ENCODE results near the gene USHBP1.

DNA sequence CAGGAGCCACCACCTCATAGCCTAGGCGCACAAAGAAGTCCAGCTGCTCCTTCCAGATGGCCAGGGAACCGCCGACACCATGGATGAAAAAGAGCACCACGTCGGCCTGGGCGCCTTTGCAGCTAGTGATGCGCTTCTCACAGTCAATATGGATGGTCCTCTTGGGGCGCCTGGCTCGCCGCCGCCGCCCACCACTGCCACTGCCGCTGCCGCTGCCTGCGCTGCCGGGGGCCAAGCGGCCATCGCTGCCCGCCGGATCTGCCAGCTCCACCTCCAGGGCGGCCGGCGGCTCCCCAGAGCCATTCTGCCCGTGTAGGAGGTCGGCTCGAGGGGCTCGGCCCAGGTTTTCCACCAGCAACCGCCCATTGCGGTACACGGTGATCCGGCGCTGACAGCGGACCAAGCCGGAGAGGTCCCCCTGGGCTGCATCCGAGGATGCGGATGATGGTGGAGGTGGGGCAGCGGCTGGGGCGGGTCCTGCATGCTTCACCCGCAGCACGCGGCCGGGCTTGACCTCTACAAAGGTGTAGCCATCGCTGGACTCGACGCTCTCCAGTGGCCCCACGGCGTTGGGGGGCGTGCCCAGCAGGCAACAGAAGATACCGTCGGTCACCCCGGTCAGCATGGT is 36.6 kb upstream of the USHBP1 start:
- TF ChIP-seq, protein P1, sequence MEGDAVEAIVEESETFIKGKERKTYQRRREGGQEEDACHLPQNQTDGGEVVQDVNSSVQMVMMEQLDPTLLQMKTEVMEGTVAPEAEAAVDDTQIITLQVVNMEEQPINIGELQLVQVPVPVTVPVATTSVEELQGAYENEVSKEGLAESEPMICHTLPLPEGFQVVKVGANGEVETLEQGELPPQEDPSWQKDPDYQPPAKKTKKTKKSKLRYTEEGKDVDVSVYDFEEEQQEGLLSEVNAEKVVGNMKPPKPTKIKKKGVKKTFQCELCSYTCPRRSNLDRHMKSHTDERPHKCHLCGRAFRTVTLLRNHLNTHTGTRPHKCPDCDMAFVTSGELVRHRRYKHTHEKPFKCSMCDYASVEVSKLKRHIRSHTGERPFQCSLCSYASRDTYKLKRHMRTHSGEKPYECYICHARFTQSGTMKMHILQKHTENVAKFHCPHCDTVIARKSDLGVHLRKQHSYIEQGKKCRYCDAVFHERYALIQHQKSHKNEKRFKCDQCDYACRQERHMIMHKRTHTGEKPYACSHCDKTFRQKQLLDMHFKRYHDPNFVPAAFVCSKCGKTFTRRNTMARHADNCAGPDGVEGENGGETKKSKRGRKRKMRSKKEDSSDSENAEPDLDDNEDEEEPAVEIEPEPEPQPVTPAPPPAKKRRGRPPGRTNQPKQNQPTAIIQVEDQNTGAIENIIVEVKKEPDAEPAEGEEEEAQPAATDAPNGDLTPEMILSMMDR (IDR thresholded peaks at IDR 0.05) = no peak
- TF ChIP-seq POLR2A (IDR thresholded peaks at IDR 0.05) = no peak
